ENCODE results near the gene CA12.

CA12 gene

GRCh38 chr15:63299943-63300575 lies 81.6 kb downstream of the CA12 start:
- no peak for DNase-seq

GRCh38 chr15:63296195-63296594 lies 85.5 kb downstream of the CA12 start:
- DNase-seq: no peak

GRCh38 chr15:63295341-63295740 lies 86.3 kb downstream of the CA12 start:
- no peak for DNase-seq

GRCh38 chr15:63294359-63294758 lies 87.3 kb downstream of the CA12 start:
- no peak for DNase-seq

- DNase-seq: no peak
Observed at GRCh38 chr15:63292771-63293170, 88.9 kb downstream of the CA12 start.

GRCh38 chr15:63292241-63292640 lies 89.4 kb downstream of the CA12 start:
- DNase-seq: no peak

GRCh38 chr15:63291507-63291906 lies 90.1 kb downstream of the CA12 start:
- no peak for DNase-seq

- DNase-seq: peak; percentile 54
Observed at GRCh38 chr15:63288778-63289378, 92.8 kb downstream of the CA12 start.

- DNase-seq: no peak
Observed at GRCh38 chr15:63288342-63288741, 93.3 kb downstream of the CA12 start.

- DNase-seq: no peak
Observed at GRCh38 chr15:63287109-63287508, 94.5 kb downstream of the CA12 start.

GRCh38 chr15:63284335-63284734 lies 97.3 kb downstream of the CA12 start:
- DNase-seq: no peak

GRCh38 chr15:63283126-63283525 lies 98.5 kb downstream of the CA12 start:
- no peak for DNase-seq

GRCh38 chr15:63277893-63278456 lies 103.7 kb downstream of the CA12 start:
- no peak for DNase-seq

GRCh38 chr15:63277038-63277892 lies 104.4 kb downstream of the CA12 start, which contains the start of gene APH1B:
APH1B (plus strand) TSS chr15:63277605; CDS start chr15:63277624, 19 bp downstream.
- DNase-seq: peak; percentile 77

- DNase-seq: no peak
Observed at GRCh38 chr15:63276342-63277037, 105.2 kb downstream of the CA12 start.

- DNase-seq: peak; percentile 15
Observed at GRCh38 chr15:63274427-63274826, 107.2 kb downstream of the CA12 start.

Measured in CD4-positive, alpha-beta T cell treated with Interleukin-4 for 4 hours (primary cell).